ENCODE results near the gene MAD1L1. TPM values are rescaled to one million over a fixed set of nuclear protein-coding genes. Genes with fewer than 3 reads are reported as not detected.
"Not testable (repeated sequence)": the region's sequence is repeated elsewhere in the genome, so short reads cannot be mapped to it uniquely, and the experiment has no call there.

MAD1L1 gene
- total RNA-seq, 1 donor from 2014 or later = 59.6 TPM

GRCh38 chr7:1977059-1977875, 255.5 kb downstream of the MAD1L1 start:
- intact Hi-C loops (cut with DNase I) = no loop called here
- Histone ChIP-seq H3K27ac (no peak overlapping the region), H3K27me3 (no peaks in the 10 kb centered on the region), H3K36me3 (no peaks in the 10 kb centered on the region), H3K4me1 (no peaks in the 10 kb centered on the region), H3K4me3 (no peak overlapping the region), H3K9me3 (no peaks in the 10 kb centered on the region)
- no peak for TF ChIP-seq CTCF (IDR thresholded peaks at IDR 0.05)
- no peak for DNase-seq (ENCODE audit: low spot score in 2 of 2)

- H3K4me3 ChIP-seq; H3K27ac ChIP-seq; intact Hi-C loops (cut with DNase I); H3K9me3 ChIP-seq; DNase-seq (ENCODE audit: low spot score in 2 of 2); H3K4me1 ChIP-seq; H3K27me3 ChIP-seq; H3K36me3 ChIP-seq: not testable (repeated sequence)
These were observed 256.2 kb downstream of the MAD1L1 start for GRCh38 chr7:1976521-1976920.

GRCh38 chr7:1975581-1975980, 257.2 kb downstream of the MAD1L1 start:
- intact Hi-C loops (cut with DNase I) = no loop called here
- no peaks in the 10 kb centered on the region for H3K4me1 ChIP-seq
- H3K4me3 ChIP-seq = no peak overlapping the region
- no peaks in the 10 kb centered on the region for H3K27me3 ChIP-seq
- H3K27ac ChIP-seq = no peak overlapping the region
- H3K36me3 ChIP-seq = no peaks in the 10 kb centered on the region
- no peak for DNase-seq (ENCODE audit: low spot score in 2 of 2)
- H3K9me3 ChIP-seq = no peaks in the 10 kb centered on the region
- no peak for TF ChIP-seq CTCF (IDR thresholded peaks at IDR 0.05)

GRCh38 chr7:1975179-1975578, 257.6 kb downstream of the MAD1L1 start:
- H3K4me3 ChIP-seq = no peak overlapping the region
- H3K27me3 ChIP-seq = no peaks in the 10 kb centered on the region
- H3K9me3 ChIP-seq = no peaks in the 10 kb centered on the region
- no peaks in the 10 kb centered on the region for H3K36me3 ChIP-seq
- intact Hi-C loops (cut with DNase I) = no loop called here
- H3K4me1 ChIP-seq = no peaks in the 10 kb centered on the region
- H3K27ac ChIP-seq = no peak overlapping the region
- TF ChIP-seq CTCF (IDR thresholded peaks at IDR 0.05) = no peak
- no peak for DNase-seq (ENCODE audit: low spot score in 2 of 2)

- no peak for DNase-seq (ENCODE audit: low spot score in 2 of 2)
- Histone ChIP-seq H3K36me3 (no peaks in the 10 kb centered on the region), H3K4me1 (no peaks in the 10 kb centered on the region), H3K9me3 (no peaks in the 10 kb centered on the region), H3K27me3 (no peaks in the 10 kb centered on the region), H3K4me3 (no peak overlapping the region), H3K27ac (no peak overlapping the region)
- intact Hi-C loops (cut with DNase I) = no loop called here
- TF ChIP-seq CTCF (IDR thresholded peaks at IDR 0.05) = no peak
These were observed 258.2 kb downstream of the MAD1L1 start for GRCh38 chr7:1974290-1975101.

All from ascending aorta (tissue), 2 donors.